ENCODE results near the gene C13orf46. TPM values are rescaled to one million over a fixed set of nuclear protein-coding genes. Genes with fewer than 3 reads are reported as not detected.

Gene C13orf46
- total and polyA plus RNA-seq, 4 donors = 0.10 to 0.17 TPM; not detected in 2

GRCh38 chr13:113924184-113924901 lies 49.5 kb downstream of the C13orf46 start:
- no peaks in the 10 kb centered on the region for H3K4me1 ChIP-seq (ENCODE audit: control insufficient read depth in 4 of 4, insufficient read depth in 4 of 4, low read length in 3 of 4)
- no peak for DNase-seq (ENCODE audit: low spot score)
- no peaks in the 10 kb centered on the region for H3K36me3 ChIP-seq (ENCODE audit: control insufficient read depth in 4 of 4, insufficient read depth in 3 of 4, low read depth in 1 of 4, low read length in 3 of 4)
- TF ChIP-seq TAF1 (conservative IDR thresholded peaks at IDR 0.05) = no peak
- TF ChIP-seq CTCF (IDR thresholded peaks at IDR 0.05; ENCODE audit: low read depth, low read length, missing input control) = no peak
- no peak for TF ChIP-seq FOXA1 (IDR thresholded peaks at IDR 0.05)
- no peak for TF ChIP-seq HNF4A (conservative IDR thresholded peaks at IDR 0.05)
- TF ChIP-seq YY1 (IDR thresholded peaks at IDR 0.05) = no peak
- TF ChIP-seq ZBTB33 (IDR thresholded peaks at IDR 0.05) = no peak
- no peak for TF ChIP-seq REST (IDR thresholded peaks at IDR 0.05)
- no peak overlapping the region for H3K27ac ChIP-seq (ENCODE audit: low read depth in 1 of 2, low read length in 2 of 2)
- H3K27me3 ChIP-seq (ENCODE audit: control insufficient read depth in 4 of 4, insufficient read depth in 4 of 4, low read length in 3 of 4) = no peaks in the 10 kb centered on the region
- WGBS = 79% methylated on average over 7 of the region's 7 CpGs
- no peak overlapping the region for H3K4me3 ChIP-seq (ENCODE audit: low read depth in 1 of 3, low read length in 3 of 3)
- H3K9ac ChIP-seq (ENCODE audit: low read depth in 1 of 2, low read length in 2 of 2) = no peak overlapping the region
- peaks cover 1 to 4% (median 3%) of the 10 kb centered on the region in 4 donors for H3K9me3 ChIP-seq (ENCODE audit: control insufficient read depth in 4 of 4, low read length in 3 of 4)

GRCh38 chr13:113923376-113924063 lies 50.4 kb downstream of the C13orf46 start:
- H3K27ac ChIP-seq (ENCODE audit: low read depth in 1 of 2, low read length in 2 of 2) = no peak overlapping the region
- no peaks in the 10 kb centered on the region for H3K27me3 ChIP-seq (ENCODE audit: control insufficient read depth in 4 of 4, insufficient read depth in 4 of 4, low read length in 3 of 4)
- no peak for DNase-seq (ENCODE audit: low spot score)
- H3K4me3 ChIP-seq (ENCODE audit: low read depth in 1 of 3, low read length in 3 of 3) = no peak overlapping the region
- no peak overlapping the region for H3K9ac ChIP-seq (ENCODE audit: low read depth in 1 of 2, low read length in 2 of 2)
- 60% methylated on average over 8 of the region's 8 CpGs for WGBS
- no peaks in the 10 kb centered on the region for H3K4me1 ChIP-seq (ENCODE audit: control insufficient read depth in 4 of 4, insufficient read depth in 4 of 4, low read length in 3 of 4)
- peaks cover 1 to 4% (median 3%) of the 10 kb centered on the region in 4 donors for H3K9me3 ChIP-seq (ENCODE audit: control insufficient read depth in 4 of 4, low read length in 3 of 4)
- no peak for TF ChIP-seq HNF4A (conservative IDR thresholded peaks at IDR 0.05)
- TF ChIP-seq NR2F2 (IDR thresholded peaks at IDR 0.05) = no peak
- no peak for TF ChIP-seq SP1 (IDR thresholded peaks at IDR 0.05)
- no peaks in the 10 kb centered on the region for H3K36me3 ChIP-seq (ENCODE audit: control insufficient read depth in 4 of 4, insufficient read depth in 3 of 4, low read depth in 1 of 4, low read length in 3 of 4)
